ENCODE results near the gene RGMA.

DNA sequence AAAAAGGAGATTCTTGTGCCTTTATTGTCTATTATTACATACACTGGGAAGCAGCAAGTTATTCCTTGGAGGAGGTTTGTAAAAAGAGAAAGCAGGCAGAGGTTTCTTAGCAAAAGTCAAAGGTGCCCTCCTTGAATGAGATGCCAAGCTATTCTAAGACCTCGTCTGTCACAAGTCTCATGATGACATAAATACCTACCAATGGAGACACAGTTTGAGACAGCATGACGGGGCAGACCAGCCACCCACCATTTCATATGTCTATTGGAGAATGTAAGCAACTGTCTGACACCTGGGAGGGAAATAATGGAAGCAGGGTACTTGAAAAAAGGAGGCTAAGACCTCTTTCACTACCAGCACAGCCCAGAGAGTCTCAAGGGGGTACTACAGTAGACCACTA is 2.2 kb downstream of the RGMA start:
- TF ChIP-seq, protein P1, sequence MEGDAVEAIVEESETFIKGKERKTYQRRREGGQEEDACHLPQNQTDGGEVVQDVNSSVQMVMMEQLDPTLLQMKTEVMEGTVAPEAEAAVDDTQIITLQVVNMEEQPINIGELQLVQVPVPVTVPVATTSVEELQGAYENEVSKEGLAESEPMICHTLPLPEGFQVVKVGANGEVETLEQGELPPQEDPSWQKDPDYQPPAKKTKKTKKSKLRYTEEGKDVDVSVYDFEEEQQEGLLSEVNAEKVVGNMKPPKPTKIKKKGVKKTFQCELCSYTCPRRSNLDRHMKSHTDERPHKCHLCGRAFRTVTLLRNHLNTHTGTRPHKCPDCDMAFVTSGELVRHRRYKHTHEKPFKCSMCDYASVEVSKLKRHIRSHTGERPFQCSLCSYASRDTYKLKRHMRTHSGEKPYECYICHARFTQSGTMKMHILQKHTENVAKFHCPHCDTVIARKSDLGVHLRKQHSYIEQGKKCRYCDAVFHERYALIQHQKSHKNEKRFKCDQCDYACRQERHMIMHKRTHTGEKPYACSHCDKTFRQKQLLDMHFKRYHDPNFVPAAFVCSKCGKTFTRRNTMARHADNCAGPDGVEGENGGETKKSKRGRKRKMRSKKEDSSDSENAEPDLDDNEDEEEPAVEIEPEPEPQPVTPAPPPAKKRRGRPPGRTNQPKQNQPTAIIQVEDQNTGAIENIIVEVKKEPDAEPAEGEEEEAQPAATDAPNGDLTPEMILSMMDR (IDR thresholded peaks at IDR 0.05) = no peak
- TF ChIP-seq POLR2A (IDR thresholded peaks at IDR 0.05) (no peak), EP300 (IDR thresholded peaks at IDR 0.05) (no peak)
